22Rv1 (cell line): ENCODE results near the gene PSMA6.

Experiments
- H3K27ac ChIP-seq: fragments of 450-650 bp; 2 replicates; pipeline ENCODE4 v1.5.1; 2017
- ZFX ChIP-seq: fragments of 450-650 bp; IDR thresholded peaks from 2 replicates; pipeline ENCODE4 v1.6.1; 2017; ENCODE audit warnings: antibody characterized with exemption, borderline replicate concordance
- TF ChIP-seq, protein P1 (sequence below): fragments of 450-650 bp; IDR thresholded peaks from 2 replicates; pipeline ENCODE4 v1.5.1; 2017; ENCODE audit warnings: mild to moderate bottlenecking

Gene PSMA6

DNA sequence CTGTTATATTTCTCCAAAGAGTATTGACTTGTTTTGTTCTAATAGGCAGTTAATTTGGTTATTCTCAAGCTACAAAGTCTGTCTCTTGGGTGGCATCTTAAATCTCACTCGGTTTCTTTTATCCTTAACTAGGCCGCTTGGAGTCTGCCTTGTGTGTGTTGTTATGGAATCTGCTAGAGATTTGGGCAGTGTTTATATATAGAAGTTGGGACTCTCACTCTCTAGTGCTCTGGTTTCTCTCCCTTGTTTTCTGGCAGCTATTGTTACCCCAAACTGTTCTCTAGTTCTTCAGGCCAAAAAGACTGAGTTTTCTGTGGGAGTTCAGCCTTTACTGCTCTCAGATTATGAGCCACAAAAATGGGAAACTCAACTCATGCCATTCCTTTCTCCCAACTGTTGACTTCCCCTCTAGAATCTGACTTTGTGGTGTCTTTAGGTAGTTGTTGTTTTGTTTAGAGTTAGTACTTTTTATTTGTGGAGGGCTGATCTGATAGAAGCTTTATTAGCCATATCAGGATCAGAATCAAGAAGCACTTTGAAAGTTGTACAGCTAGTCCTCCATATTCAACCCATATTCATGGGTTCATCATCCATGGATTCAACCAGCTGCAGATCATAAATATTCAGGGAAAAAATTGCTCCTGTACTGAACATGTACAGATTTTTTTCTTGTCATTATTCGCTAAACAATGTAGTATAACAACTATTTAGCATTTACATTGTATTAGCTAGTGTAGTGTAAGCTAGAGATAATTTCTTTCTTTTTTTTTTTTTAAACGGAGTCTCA lies 11.2 kb downstream of the PSMA6 start:
- H3K27ac ChIP-seq: no peak overlapping the region
- TF ChIP-seq, protein P1, sequence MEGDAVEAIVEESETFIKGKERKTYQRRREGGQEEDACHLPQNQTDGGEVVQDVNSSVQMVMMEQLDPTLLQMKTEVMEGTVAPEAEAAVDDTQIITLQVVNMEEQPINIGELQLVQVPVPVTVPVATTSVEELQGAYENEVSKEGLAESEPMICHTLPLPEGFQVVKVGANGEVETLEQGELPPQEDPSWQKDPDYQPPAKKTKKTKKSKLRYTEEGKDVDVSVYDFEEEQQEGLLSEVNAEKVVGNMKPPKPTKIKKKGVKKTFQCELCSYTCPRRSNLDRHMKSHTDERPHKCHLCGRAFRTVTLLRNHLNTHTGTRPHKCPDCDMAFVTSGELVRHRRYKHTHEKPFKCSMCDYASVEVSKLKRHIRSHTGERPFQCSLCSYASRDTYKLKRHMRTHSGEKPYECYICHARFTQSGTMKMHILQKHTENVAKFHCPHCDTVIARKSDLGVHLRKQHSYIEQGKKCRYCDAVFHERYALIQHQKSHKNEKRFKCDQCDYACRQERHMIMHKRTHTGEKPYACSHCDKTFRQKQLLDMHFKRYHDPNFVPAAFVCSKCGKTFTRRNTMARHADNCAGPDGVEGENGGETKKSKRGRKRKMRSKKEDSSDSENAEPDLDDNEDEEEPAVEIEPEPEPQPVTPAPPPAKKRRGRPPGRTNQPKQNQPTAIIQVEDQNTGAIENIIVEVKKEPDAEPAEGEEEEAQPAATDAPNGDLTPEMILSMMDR: no peak
- TF ChIP-seq ZFX: no peak

DNA sequence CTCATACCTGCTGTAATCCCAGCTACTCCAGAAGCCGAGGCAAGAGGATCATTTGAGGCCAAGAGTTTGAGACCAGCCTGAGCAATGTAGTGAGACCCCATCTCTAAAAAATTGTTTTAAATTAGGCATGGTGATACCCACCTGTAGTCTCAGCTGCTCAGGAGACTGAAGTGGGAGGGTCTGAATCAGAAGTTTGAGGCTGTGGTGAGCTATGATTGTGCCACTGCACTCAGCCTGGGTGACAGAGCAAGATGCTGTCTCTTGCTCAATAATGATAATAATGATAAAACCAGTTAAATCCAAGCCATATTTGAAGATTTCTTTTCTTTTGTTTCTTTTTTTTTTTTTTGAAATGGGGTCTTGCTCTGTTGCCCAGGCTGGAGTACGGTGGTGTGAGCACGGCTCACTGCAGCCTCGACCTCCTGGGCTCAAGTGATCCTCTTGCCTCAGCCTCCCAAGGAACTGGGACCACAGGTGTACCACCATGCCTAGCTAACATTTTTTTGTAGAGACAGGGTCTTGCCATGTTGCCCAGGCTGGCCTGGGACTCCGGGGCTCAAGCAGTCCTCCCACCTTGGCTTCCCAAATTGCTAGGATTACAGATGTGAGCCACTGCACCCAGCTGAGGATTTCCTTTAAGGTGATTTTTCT lies 12.8 kb downstream of the PSMA6 start:
- H3K27ac ChIP-seq: no peak overlapping the region
- TF ChIP-seq ZFX: no peak
- TF ChIP-seq, protein P1: no peak

DNA sequence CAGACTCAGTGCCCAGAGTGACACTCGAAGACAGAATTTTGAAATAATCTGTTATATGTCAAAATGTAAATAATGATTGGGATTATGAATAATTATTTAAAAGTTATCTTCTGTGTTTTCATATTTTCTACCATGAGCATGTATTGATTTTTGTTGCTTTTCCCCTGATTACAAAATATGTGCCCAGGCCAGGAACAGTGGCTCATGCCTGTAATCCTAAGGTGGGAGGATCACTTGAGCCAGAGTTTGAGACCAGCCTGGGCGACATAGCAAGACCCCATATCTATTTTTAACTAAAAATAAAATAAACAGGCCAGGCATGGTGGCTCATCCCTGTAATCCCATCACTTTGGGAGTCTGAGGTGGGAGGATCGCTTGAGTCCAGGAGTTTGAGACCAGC lies 13.5 kb downstream of the PSMA6 start:
- TF ChIP-seq ZFX: no peak
- TF ChIP-seq, protein P1: no peak
- no peak overlapping the region for H3K27ac ChIP-seq

DNA sequence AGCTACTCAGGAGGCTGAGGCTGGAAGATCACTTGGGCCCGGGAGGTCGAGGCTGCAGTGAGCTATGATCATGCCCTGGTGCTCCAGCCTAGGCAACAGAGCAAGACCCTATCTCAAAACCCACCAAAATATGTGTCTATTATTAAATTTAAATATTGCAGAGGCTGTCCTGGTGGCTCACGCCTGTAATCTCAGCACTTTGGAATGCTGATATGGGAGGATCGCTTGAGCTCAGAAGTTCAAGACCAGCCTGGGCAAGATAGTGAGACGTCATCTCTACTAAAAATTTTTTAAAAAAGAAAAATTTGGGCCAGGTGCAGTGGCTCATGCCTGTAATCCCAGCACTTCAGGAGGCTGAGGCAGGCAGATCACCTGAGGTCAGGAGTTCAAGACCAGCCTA lies 13.9 kb downstream of the PSMA6 start:
- no peak overlapping the region for H3K27ac ChIP-seq
- TF ChIP-seq ZFX: no peak
- TF ChIP-seq, protein P1: no peak

DNA sequence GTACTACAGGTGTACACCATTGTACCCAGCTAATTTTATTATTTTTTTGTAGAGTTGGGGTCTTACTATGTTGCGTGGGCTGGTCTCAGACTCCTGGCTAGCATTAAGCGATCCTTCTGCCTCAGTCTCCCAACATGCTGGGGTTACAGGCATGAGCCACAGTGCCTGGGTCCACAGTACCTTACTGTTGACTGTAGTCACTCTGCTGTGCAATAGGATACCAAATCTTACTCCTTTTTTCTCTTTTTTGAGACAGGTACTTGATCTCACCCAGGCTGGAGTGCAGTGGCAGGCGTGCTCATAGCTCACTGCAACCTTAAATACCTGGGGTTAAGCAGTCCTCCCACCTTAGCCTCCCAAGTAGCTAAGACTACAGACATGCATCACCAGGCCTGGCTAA lies 25.6 kb downstream of the PSMA6 start:
- H3K27ac ChIP-seq: no peak overlapping the region
- TF ChIP-seq ZFX: no peak
- TF ChIP-seq, protein P1: no peak

DNA sequence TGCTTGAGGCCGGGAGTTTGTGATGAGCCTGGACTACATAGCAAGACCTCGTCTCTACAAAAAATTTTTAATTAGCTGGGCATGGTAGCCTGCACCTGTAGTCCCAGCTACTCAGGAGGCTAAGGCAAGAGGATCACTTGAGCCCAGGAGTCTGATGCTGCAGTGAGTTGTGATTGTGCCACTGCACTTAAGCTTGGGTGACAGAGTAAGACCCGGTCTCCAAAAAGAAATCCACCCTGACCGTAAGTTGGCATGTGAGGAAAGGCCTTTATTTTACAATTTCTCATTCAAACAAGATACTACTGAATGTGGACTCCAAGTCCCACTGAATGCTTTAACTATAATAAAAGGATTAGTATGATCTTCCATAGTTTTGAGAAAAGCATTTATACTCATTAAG lies 27.3 kb downstream of the PSMA6 start:
- TF ChIP-seq, protein P1: no peak
- no peak for TF ChIP-seq ZFX
- H3K27ac ChIP-seq: no peak overlapping the region

DNA sequence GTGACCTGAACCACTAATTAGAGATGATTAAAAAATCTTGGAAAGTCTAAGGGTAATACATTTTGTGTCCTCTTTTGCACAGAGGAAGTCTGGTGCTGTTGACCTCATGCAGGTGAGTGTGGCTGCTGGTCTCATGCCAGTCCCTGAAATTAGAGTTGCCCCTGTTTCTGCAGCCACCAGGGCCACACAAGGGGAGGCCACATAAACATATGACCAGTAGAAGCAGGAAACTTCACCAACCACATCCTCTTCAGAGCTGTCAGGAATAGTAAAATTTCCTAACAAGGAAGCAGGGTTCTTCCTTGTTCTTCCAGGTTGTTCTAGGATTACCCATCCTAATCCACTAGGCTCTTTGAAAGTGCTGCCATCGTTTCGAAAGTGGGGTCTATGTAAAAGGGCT lies 28.3 kb downstream of the PSMA6 start:
- no peak overlapping the region for H3K27ac ChIP-seq
- TF ChIP-seq, protein P1: no peak
- TF ChIP-seq ZFX: no peak
